IPS-18c (cell line): ENCODE data around the gene TYMS.

Source experiments
- H3K4me3 ChIP-seq: 2 replicates; pipeline ENCODE4 v1.7.0; 2013; ENCODE audit warnings: low read depth, mild to moderate bottlenecking, low read length, moderate library complexity; ENCODE audit not compliant: insufficient read depth
- H3K9me3 ChIP-seq: one replicate; pipeline ENCODE4 v1.6.1; 2013; ENCODE audit warnings: mild to moderate bottlenecking, low read length, moderate library complexity; ENCODE audit not compliant: control insufficient read depth, insufficient read depth

TYMS gene

DNA sequence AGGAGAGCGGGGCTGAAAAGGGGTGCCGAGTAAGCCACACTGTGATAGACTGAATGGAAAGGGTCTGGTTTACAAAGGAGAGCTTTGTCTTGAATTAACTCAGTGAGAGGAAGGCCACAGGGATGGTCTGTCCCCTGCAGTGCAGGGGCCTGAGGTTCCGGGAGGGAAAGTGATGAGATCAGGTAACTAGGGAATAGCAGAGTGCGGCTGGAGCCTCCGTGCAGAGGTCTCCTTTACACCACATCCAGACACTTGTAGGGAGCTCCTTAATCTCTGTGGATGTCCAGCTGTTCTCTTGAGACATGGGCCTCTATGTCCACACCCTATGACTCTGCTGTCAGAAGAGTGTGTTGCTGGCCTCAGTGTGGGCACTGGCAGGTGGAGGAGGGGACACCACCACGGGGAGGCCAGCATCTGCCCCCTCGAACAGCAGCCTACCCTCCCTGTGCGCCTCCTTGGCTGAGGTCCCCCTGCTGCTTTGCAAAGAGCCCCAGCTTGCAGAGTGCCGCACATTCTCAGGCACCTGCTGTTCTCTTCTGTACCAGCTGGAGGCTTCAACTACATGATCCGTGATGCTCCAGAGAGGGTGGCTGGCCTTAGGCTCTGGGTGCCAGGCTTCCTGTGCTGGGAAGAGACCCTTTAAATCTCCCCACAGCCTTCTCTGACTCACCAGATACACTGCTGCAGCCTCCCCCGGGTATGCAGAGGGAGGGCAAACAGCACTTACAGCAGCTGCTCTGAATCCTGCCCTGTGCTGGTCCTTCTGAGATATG, 29.1 kb downstream of the TYMS start:
- H3K4me3 ChIP-seq, result no peak overlapping the region
- H3K9me3 ChIP-seq, result no peaks in the 10 kb centered on the region

GRCh38 chr18:688323-688722, 30.9 kb downstream of the TYMS start:
- H3K9me3 ChIP-seq, result no peaks in the 10 kb centered on the region
- no peak overlapping the region for H3K4me3 ChIP-seq

- H3K9me3 ChIP-seq, result no peaks in the 10 kb centered on the region
- no peak overlapping the region for H3K4me3 ChIP-seq
Observed at GRCh38 chr18:692824-693223, 35.4 kb downstream of the TYMS start.

DNA sequence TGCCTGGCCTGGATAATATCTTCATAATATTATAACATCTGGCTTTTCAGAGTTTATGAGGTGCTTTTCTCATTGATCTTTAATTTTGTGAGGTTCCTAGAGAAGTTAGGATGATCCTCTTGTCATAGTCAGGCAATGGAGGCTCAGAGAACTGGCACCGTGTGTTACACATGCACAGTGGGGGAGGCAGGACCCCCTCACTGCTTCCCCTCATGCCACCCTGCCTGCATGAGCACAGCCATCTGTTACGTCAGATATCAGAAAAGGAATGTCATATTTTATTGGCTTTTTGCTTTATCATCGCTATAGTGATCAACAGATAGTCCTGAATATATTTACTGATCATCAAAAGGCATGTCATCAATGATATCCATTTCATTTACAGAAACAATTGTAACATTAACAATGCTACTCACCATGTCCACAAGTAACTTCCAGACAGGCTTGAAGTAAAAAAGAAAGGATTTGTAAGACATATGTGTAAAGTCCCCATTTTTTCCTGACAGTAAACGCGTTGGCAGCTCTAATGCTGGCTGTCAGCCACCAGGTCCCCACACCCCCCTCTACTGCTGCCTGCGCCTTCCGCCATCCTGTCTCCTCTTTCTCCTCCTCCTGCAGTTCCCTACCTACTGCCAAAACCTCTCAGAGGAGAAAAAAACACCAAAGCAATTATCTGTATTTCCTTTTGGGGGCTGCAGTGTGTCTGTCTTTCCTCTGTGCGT, 36.2 kb downstream of the TYMS start:
- no peak overlapping the region for H3K4me3 ChIP-seq
- no peaks in the 10 kb centered on the region for H3K9me3 ChIP-seq

DNA sequence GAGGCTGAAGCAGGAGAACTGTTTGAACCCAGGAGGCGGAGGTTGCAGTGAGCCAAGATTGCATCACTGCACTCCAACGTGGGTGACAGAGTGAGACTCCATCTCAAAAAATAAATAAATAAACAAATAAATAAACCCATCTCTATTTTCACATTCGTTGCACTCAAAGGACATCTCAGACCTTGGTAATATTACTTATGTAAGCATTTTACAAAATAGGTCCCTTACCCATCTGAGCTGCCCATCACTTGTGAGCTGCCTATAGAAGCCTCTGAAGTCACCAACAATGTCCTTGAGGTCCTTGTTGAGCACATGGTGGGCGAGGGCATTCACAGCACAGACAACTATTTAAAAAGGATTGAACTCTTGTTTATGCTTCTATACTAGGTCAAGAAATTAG, 39.6 kb downstream of the TYMS start:
- H3K4me3 ChIP-seq, result no peak overlapping the region
- no peaks in the 10 kb centered on the region for H3K9me3 ChIP-seq

DNA sequence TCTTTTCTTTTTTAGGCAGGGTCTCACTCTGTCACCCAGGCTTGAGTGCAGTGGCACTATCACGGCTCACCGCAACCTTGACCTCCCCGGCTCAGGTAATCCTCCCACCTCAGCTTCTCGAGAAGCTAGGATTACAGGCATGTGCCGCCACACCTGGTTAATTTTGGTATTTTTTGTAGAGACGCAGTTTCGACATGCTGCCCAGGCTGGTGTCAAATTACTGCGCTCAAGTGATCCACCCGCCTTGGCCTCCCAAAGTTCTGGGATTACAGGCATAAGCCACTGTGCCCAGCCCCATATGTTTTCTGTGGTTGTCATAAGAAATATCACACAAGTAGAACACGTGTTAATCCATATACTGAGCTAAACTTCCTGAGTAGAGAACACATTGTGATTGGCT, 40.3 kb downstream of the TYMS start:
- no peaks in the 10 kb centered on the region for H3K9me3 ChIP-seq
- H3K4me3 ChIP-seq, result no peak overlapping the region

- no peak overlapping the region for H3K4me3 ChIP-seq
- no peaks in the 10 kb centered on the region for H3K9me3 ChIP-seq
Observed at GRCh38 chr18:703213-703967, 45.9 kb downstream of the TYMS start.

DNA sequence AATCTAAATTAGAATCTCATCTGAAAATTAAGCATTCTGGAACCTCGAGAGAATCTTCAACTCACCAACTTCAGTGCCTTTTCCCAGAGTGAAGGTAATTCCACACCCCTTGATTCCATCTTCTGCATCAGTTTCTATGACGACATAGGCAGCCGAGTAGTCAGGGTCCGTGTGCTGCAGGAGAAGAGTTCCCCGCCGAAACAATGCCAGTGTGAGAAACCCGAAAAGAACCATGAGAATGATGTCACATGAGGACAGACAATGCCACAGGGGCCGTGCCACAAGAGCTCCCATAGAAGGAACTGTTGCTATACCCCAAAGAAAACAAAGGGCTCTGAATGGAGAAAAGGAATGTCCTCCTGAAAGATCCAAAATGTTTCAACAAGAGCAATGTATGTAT, 49.0 kb downstream of the TYMS start:
- H3K9me3 ChIP-seq, result no peaks in the 10 kb centered on the region

DNA sequence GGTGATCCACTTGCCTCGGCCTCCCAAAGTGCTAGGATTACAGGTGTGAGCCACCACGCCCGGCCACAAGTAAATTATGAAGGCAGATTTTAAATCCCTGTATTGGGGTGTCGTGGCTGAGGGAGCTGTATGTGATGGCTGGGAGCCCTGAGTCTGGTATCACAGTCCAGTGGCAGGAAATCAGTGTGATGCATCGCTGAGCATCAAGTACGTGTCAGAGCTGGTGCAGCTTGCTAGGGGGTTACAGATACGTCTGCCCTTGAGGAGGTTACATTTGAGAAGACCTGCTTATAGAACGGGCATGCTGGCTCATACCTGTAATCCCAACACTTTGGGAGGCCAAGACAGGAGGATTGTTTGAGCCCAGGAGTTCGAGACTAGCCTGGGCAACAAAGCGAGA, 50.6 kb downstream of the TYMS start:
- H3K4me3 ChIP-seq, result no peak overlapping the region
- peaks cover 3% of the 10 kb centered on the region for H3K9me3 ChIP-seq

More for the DNA sequence above, 49.0 kb downstream of the TYMS start:
- no peak overlapping the region for H3K4me3 ChIP-seq

DNA sequence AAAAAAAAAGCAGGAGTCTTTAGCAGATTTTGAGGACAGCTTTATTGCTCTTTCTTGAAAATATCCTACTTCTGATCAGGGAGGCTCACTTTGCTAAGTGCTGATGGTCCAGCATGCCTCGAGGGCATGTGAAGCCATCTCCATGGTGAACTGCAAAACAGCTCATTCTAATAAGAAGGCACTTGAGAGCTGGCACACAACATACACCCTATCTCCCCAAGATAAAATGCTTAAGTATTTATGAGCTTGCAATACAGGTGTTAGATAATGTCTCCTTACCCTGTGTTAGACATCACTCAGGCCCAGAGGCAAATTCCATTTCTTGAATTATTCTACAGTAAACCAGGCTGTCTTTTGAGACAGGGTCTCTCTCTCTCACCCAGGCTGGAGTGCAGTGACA, 52.3 kb downstream of the TYMS start:
- H3K4me3 ChIP-seq, result no peak overlapping the region
- peaks cover 4% of the 10 kb centered on the region for H3K9me3 ChIP-seq

- H3K4me3 ChIP-seq, result no peak overlapping the region
Observed at GRCh38 chr18:710418-711300, 53.2 kb downstream of the TYMS start.

DNA sequence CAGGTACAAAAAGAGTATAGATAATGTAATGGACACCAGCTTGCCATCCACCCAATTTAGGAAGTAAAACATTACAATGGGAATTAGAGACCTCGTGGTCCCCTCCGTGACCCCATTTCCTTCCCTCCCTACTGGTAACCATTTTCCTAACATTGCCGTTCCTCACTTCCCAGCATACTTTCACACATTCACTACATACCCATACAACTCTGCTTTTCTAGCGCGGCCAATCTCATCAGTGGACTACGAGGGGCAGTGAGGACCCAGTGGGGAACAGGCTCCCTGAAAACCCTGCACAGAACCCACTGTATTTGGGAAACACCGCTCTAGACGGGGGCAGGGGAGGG, 53.8 kb downstream of the TYMS start:
- Histone ChIP-seq H3K9me3 (peaks cover 4% of the 10 kb centered on the region), H3K4me3 (peak overlapping the region; percentile 82)

More at GRCh38 chr18:710418-711300, 53.2 kb downstream of the TYMS start:
- H3K9me3 ChIP-seq, result peaks cover 4% of the 10 kb centered on the region

GRCh38 chr18:711657-712400, 54.4 kb downstream of the TYMS start:
- peaks cover 4% of the 10 kb centered on the region for H3K9me3 ChIP-seq
- peak overlapping the region; percentile 82 for H3K4me3 ChIP-seq

DNA sequence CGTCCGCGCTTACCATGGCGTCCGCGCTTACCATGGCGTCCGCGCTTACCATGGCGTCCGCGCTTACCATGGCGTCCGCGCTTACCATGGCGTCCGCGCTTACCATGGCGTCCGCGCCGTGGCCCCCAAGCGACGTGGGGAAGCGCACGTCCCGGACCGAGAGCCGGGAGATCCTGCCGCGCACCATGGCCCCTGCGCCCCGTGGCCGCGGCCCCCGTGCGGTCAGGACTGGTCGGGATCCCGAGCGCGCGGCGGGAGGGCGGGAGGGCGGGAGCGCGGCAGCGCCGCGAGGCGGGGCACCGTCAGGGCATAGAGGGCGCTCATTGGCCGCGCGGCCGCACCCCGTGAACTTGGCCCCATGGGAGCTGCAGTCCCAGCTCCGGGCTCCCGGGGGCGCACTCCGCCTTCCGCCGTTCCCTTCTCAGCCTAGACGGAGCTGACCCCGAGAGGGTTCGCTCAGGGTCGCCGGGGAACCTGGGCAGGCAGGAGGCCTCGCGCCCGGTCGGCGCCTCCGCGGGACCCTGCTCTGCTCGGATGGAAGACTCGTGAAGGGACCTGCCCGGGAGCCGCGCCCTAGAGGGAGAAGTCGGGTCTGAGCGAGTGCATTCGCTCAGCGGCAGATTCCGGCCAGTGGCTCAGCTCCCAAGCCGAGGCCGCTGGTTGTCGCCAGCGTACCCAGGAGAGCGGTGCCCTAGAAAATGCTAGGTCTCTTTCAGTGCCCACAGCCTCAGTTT, 55.1 kb downstream of the TYMS start, which contains the start of gene ENOSF1:
Gene ENOSF1, minus strand, starts transcription at position 230 of the 734 bp plus-strand sequence. Its CDS starts 43 bp downstream, at position 187.
- Histone ChIP-seq H3K9me3 (peaks cover 4% of the 10 kb centered on the region), H3K4me3 (peak within 1 kb of the TSS; percentile 82)

- Histone ChIP-seq H3K4me3 (peak overlapping the region; percentile 54), H3K9me3 (peaks cover 4% of the 10 kb centered on the region)
Observed at GRCh38 chr18:713135-713490, 55.7 kb downstream of the TYMS start.

DNA sequence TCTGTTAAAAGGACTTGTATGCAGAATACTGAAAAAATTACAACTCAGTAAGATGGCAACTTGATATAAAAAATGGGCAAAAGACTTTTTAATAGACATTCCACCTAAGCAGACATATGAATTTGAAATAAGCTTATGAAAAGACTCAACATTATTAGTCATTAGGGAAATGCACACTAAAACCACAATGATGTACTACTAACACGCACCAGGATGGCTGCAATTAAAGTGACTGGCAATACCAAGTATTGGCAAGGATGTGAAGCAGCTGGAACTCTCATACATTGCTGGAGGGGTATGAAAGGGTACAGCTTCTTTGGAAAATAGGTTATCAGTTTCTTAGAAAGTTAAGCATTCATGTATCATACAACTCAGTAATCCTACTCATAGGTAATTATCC, 58.2 kb downstream of the TYMS start:
- peaks cover 4% of the 10 kb centered on the region for H3K9me3 ChIP-seq
- H3K4me3 ChIP-seq, result no peak overlapping the region
